ENCODE measurements around the gene IFITM10.
A peak's percentile ranks its signal among the peaks of the same experiment; 100 is the strongest.

The IFITM10 gene

GRCh38 chr11:1762537-1763302 lies 12.3 kb upstream of the IFITM10 start:
- no peak for DNase-seq (ENCODE audit: low spot score)

- no peak for DNase-seq (ENCODE audit: low spot score)
These were observed 11.6 kb upstream of the IFITM10 start for GRCh38 chr11:1761857-1762536.

- DNase-seq (ENCODE audit: low spot score), result no peak
These were observed 10.9 kb upstream of the IFITM10 start for GRCh38 chr11:1761110-1761856.

- no peak for DNase-seq (ENCODE audit: low spot score)
These were observed 10.1 kb upstream of the IFITM10 start for GRCh38 chr11:1760351-1761109.

GRCh38 chr11:1759851-1760220 lies 9.4 kb upstream of the IFITM10 start:
- no peak for DNase-seq (ENCODE audit: low spot score)

- DNase-seq (ENCODE audit: low spot score), result no peak
These were observed 8.9 kb upstream of the IFITM10 start for GRCh38 chr11:1759151-1759850.

GRCh38 chr11:1758611-1759150 lies 8.3 kb upstream of the IFITM10 start:
- DNase-seq (ENCODE audit: low spot score), result no peak

GRCh38 chr11:1757861-1758610 lies 7.6 kb upstream of the IFITM10 start:
- peak; percentile 52 for DNase-seq (ENCODE audit: low spot score)

- no peak for DNase-seq (ENCODE audit: low spot score)
These were observed 6.7 kb upstream of the IFITM10 start for GRCh38 chr11:1756791-1757771.

- DNase-seq (ENCODE audit: low spot score), result no peak
These were observed 5.5 kb upstream of the IFITM10 start for GRCh38 chr11:1755692-1756561.

- DNase-seq (ENCODE audit: low spot score), result no peak
These were observed 4.9 kb upstream of the IFITM10 start for GRCh38 chr11:1755344-1755691.

GRCh38 chr11:1754376-1755150 lies 4.2 kb upstream of the IFITM10 start:
- no peak for DNase-seq (ENCODE audit: low spot score)

- DNase-seq (ENCODE audit: low spot score), result no peak
These were observed 3.5 kb upstream of the IFITM10 start for GRCh38 chr11:1753929-1754305.

GRCh38 chr11:1753229-1753928 lies 3.0 kb upstream of the IFITM10 start:
- no peak for DNase-seq (ENCODE audit: low spot score)

GRCh38 chr11:1752907-1753228 lies 2.5 kb upstream of the IFITM10 start:
- no peak for DNase-seq (ENCODE audit: low spot score)

GRCh38 chr11:1751999-1752906 lies 1.9 kb upstream of the IFITM10 start:
- no peak for DNase-seq (ENCODE audit: low spot score)

Measured in CD4-positive, alpha-beta T cell treated with Interleukin-15 for 4 hours (primary cell).